Neural progenitor cell (in vitro differentiated cells): ENCODE results near the gene KCNH1. TPM values are rescaled to one million over a fixed set of nuclear protein-coding genes. Genes with fewer than 3 reads are reported as not detected.

Experiments used
- DNase-seq: peaks from one replicate; pipeline ENCODE4 v3.0.0-alpha.2; 2016; ENCODE audit warnings: low spot score
- H2AFZ ChIP-seq: fragments of 200-600 bp; sonication (generic); replicated peaks from 2 replicates; pipeline ENCODE4 v1.6.1; 2016; ENCODE audit warnings: antibody characterized with exemption
- H3F3A ChIP-seq: fragments of 200-600 bp; sonication (generic); 2 replicates; pipeline ENCODE4 v1.6.1; 2016; ENCODE audit warnings: antibody characterized with exemption, low read depth
- H3K27ac ChIP-seq: fragments of 200-600 bp; sonication (generic); 2 replicates; pipeline ENCODE4 v1.5.1; 2016; ENCODE audit warnings: mild to moderate bottlenecking
- H3K27me3 ChIP-seq: fragments of 200-600 bp; sonication (generic); 2 replicates; pipeline ENCODE4 v1.6.1; 2016; ENCODE audit warnings: mild to moderate bottlenecking, moderate library complexity
- H3K36me3 ChIP-seq: fragments of 200-600 bp; sonication (generic); 2 replicates; pipeline ENCODE4 v1.5.1; 2016
- H3K4me1 ChIP-seq: fragments of 200-600 bp; sonication (generic); 2 replicates; pipeline ENCODE4 v1.6.1; 2016; ENCODE audit warnings: mixed run types
- H3K4me2 ChIP-seq: fragments of 200-600 bp; sonication (generic); 2 replicates; pipeline ENCODE4 v1.6.1; 2016
- H3K4me3 ChIP-seq: fragments of 200-600 bp; sonication (generic); 2 replicates; pipeline ENCODE4 v1.5.1; 2016
- H3K79me2 ChIP-seq: fragments of 200-600 bp; sonication (generic); 2 replicates; pipeline ENCODE4 v1.6.1; 2016; ENCODE audit warnings: low read depth
- H3K9ac ChIP-seq: fragments of 200-600 bp; sonication (generic); 2 replicates; pipeline ENCODE4 v1.6.1; 2016
- H3K9me3 ChIP-seq: fragments of 200-600 bp; sonication (generic); 2 replicates; pipeline ENCODE4 v1.5.1; 2016; ENCODE audit warnings: low read depth
- H4K20me1 ChIP-seq: fragments of 200-600 bp; sonication (generic); 2 replicates; pipeline ENCODE4 v1.6.1; 2016; ENCODE audit warnings: low read depth
- H3K27ac Mint-ChIP-seq: 3 replicates; pipeline ENCODE4 v1.8.0; 2021; ENCODE audit warnings: mixed read lengths
- H3K27me3 Mint-ChIP-seq: 2 replicates; pipeline ENCODE4 v1.8.0; 2022; ENCODE audit warnings: low read depth, mild to moderate bottlenecking, inconsistent platforms, moderate library complexity, mixed read lengths; ENCODE audit not compliant: insufficient read depth
- H3K36me3 Mint-ChIP-seq: 3 replicates; pipeline ENCODE4 v1.8.0; 2021; ENCODE audit warnings: mixed read lengths
- H3K4me1 Mint-ChIP-seq: 3 replicates; pipeline ENCODE4 v1.8.0; 2021; ENCODE audit warnings: mixed read lengths
- H3K4me3 Mint-ChIP-seq: 3 replicates; pipeline ENCODE4 v1.8.0; 2021; ENCODE audit warnings: mild to moderate bottlenecking, moderate library complexity, mixed read lengths
- H3K9me3 Mint-ChIP-seq: 3 replicates; pipeline ENCODE4 v1.8.0; 2020; ENCODE audit warnings: mixed read lengths
- CTCF ChIP-seq: fragments of 200-600 bp; sonication (generic); IDR thresholded peaks from 2 replicates; pipeline ENCODE4 v1.5.1; 2017; ENCODE audit warnings: antibody characterized with exemption, mild to moderate bottlenecking
- EZH2 ChIP-seq: fragments of 200-600 bp; sonication (generic); IDR thresholded peaks from 2 replicates; pipeline ENCODE4 v1.6.1; 2017; ENCODE audit warnings: antibody characterized with exemption, mild to moderate bottlenecking, moderate library complexity
- EZH2phosphoT487 ChIP-seq: fragments of 200-600 bp; sonication (generic); IDR thresholded peaks from 2 replicates; pipeline ENCODE4 v1.6.1; 2017; ENCODE audit warnings: antibody characterized with exemption
- total RNA-seq: library from RNA; depleted of rRNA; stranded (reverse); fragments of >200 nt; gene quantifications from 2 replicates; pipeline ENCODE4 v1.2.3, GENCODE V29; 2015; ENCODE audit warnings: low replicate concordance

The KCNH1 gene
- total RNA-seq, 1 donor from 2014 or later: 1.6 TPM

- Histone ChIP-seq H3K27ac (no peak overlapping the region), H3K36me3 (no peaks in the 10 kb centered on the region), H3K4me3 (no peak overlapping the region), H3K4me2 (no peak overlapping the region), H3K79me2 (no peaks in the 10 kb centered on the region), H3K9ac (no peak overlapping the region), H3K4me1 (no peaks in the 10 kb centered on the region), H3F3A (no peaks in the 10 kb centered on the region), H2AFZ (no peak overlapping the region), H4K20me1 (no peaks in the 10 kb centered on the region), H3K9me3 (no peaks in the 10 kb centered on the region), H3K27me3 (no peaks in the 10 kb centered on the region)
- H3K36me3 Mint-ChIP-seq: peaks cover 2% of the 10 kb centered on the region
- H3K4me3 Mint-ChIP-seq: no peak overlapping the region
- DNase-seq: no peak
- H3K9me3 Mint-ChIP-seq: no peaks in the 10 kb centered on the region
- peaks cover 2% of the 10 kb centered on the region for H3K4me1 Mint-ChIP-seq
- peaks cover 4% of the 10 kb centered on the region for H3K27me3 Mint-ChIP-seq
- no peak for TF ChIP-seq EZH2
- TF ChIP-seq EZH2phosphoT487: no peak
- TF ChIP-seq CTCF: no peak
- H3K27ac Mint-ChIP-seq: no peak overlapping the region
These were observed 447.1 kb downstream of the KCNH1 start for GRCh38 chr1:210686841-210687240.

DNA sequence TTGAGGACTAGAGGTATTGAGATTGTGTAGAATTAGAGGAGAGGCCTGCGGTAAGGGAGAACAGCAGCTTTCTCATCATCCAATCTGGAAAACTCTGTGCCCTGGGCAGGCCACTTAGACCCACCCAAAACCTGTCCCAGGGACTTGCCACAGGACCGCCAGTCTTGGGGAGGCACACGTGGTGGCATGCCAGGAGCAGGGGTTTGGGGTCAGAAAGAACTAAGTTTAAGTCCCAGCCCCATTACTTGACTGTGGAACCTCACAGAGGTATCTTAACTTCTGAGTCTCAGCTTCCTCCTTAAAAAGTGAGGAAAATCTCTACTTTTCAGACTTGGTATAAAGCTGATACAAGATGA is 448.7 kb downstream of the KCNH1 start:
- Mint-ChIP-seq H3K36me3 (peaks cover 2% of the 10 kb centered on the region), H3K27me3 (peaks cover 2% of the 10 kb centered on the region), H3K4me1 (peaks cover 2% of the 10 kb centered on the region), H3K27ac (no peak overlapping the region), H3K4me3 (no peak overlapping the region), H3K9me3 (no peaks in the 10 kb centered on the region)
- H3K27me3 ChIP-seq: no peaks in the 10 kb centered on the region
- H3K27ac ChIP-seq: no peak overlapping the region
- no peak overlapping the region for H3K4me2 ChIP-seq
- no peaks in the 10 kb centered on the region for H3F3A ChIP-seq
- TF ChIP-seq CTCF (no peak), EZH2 (no peak), EZH2phosphoT487 (no peak)
- no peaks in the 10 kb centered on the region for H3K9me3 ChIP-seq
- no peak overlapping the region for H3K4me3 ChIP-seq
- H4K20me1 ChIP-seq: no peaks in the 10 kb centered on the region
- DNase-seq: no peak
- no peak overlapping the region for H2AFZ ChIP-seq
- H3K4me1 ChIP-seq: no peaks in the 10 kb centered on the region
- no peaks in the 10 kb centered on the region for H3K36me3 ChIP-seq
- no peak overlapping the region for H3K9ac ChIP-seq
- H3K79me2 ChIP-seq: no peaks in the 10 kb centered on the region

DNA sequence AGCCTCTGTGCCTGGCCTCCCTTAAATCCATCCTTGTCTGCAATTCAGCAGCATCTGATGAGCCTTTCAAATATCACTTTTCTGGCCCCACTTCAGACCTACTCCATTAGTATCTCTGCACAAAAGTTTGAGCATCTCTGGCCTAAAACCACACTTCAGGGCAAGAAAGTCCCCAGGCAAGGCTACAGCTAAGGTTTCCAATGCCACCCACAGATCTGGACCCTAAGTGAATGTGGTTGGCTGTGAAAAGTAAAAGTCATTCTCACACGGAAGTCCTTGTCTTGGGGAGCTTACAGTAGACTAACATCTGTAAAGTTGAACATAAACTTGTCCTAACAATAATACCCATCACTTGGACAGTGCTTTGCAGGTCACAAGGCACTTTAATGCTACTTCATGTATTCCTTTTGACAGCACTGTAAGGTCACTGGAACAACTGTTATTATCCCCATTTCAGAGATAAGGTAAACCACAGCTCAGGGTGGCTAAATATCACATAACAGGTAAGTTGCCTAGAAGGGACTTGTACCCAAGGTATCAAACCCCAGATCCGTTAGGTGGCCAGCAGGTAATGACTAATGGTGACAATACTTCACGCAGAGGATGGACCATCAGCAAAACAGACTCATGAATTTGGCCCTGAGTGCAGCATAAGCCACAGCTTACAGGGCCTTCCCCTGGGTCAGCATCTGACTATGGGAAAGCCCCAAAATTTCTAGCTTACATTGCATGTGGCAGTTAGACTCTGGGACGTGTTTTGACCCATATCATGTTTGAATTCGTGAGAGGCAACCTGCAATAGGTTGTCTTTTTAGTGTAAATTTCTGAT is 449.3 kb downstream of the KCNH1 start:
- H3K79me2 ChIP-seq: no peaks in the 10 kb centered on the region
- Mint-ChIP-seq H3K36me3 (peaks cover 6% of the 10 kb centered on the region), H3K9me3 (no peaks in the 10 kb centered on the region), H3K4me1 (peaks cover 2% of the 10 kb centered on the region), H3K4me3 (no peak overlapping the region), H3K27ac (peak overlapping the region; percentile 50), H3K27me3 (peaks cover 2% of the 10 kb centered on the region)
- H2AFZ ChIP-seq: no peak overlapping the region
- no peaks in the 10 kb centered on the region for H4K20me1 ChIP-seq
- H3K4me3 ChIP-seq: no peak overlapping the region
- no peaks in the 10 kb centered on the region for H3K27me3 ChIP-seq
- H3K9me3 ChIP-seq: no peaks in the 10 kb centered on the region
- H3K4me2 ChIP-seq: no peak overlapping the region
- TF ChIP-seq CTCF: no peak
- TF ChIP-seq EZH2phosphoT487: no peak
- TF ChIP-seq EZH2: no peak
- H3K9ac ChIP-seq: no peak overlapping the region
- H3K27ac ChIP-seq: no peak overlapping the region
- H3F3A ChIP-seq: no peaks in the 10 kb centered on the region
- H3K4me1 ChIP-seq: no peaks in the 10 kb centered on the region
- DNase-seq: no peak
- no peaks in the 10 kb centered on the region for H3K36me3 ChIP-seq
